Mesendoderm (in vitro differentiated cells): ENCODE measurements around the gene ERP44.
"Not testable (repeated sequence)": the region's sequence is repeated elsewhere in the genome, so short reads cannot be mapped to it uniquely, and the experiment has no call there.

Experiments
- DNase-seq: peaks from one replicate; pipeline ENCODE4 v3.0.0; 2013
- H2AK5ac ChIP-seq: 2 replicates; pipeline ENCODE4 v1.6.1; 2013; ENCODE audit warnings: low read length, inconsistent platforms
- H2BK120ac ChIP-seq: 2 replicates; pipeline ENCODE4 v1.6.1; 2013; ENCODE audit warnings: low read depth, mild to moderate bottlenecking, low read length, moderate library complexity, mixed read lengths
- H2BK15ac ChIP-seq: replicated peaks from 2 replicates; pipeline ENCODE4 v1.6.1; 2013; ENCODE audit warnings: low read depth, mild to moderate bottlenecking, moderate library complexity
- H2BK5ac ChIP-seq: 2 replicates; pipeline ENCODE4 v1.6.1; 2013; ENCODE audit warnings: low read length, inconsistent platforms
- H3K18ac ChIP-seq: 2 replicates; pipeline ENCODE4 v1.6.1; 2013; ENCODE audit warnings: mild to moderate bottlenecking, low read length, mixed read lengths
- H3K23ac ChIP-seq: one replicate; pipeline ENCODE4 v1.6.1; 2013; ENCODE audit warnings: low read length
- H3K27ac ChIP-seq: 2 replicates; pipeline ENCODE4 v1.5.1; 2013; ENCODE audit warnings: low read depth, mild to moderate bottlenecking, inconsistent platforms, low read length, moderate library complexity
- H3K27me3 ChIP-seq: 2 replicates; pipeline ENCODE4 v1.6.1; 2013; ENCODE audit warnings: low read length, control low read depth, mild to moderate bottlenecking, inconsistent platforms; ENCODE audit not compliant: insufficient read depth, poor library complexity
- H3K36me3 ChIP-seq: 2 replicates; pipeline ENCODE4 v1.6.1; 2013; ENCODE audit warnings: low read length, inconsistent platforms; ENCODE audit not compliant: control insufficient read depth, insufficient read depth
- H3K4ac ChIP-seq: one replicate; pipeline ENCODE4 v1.6.1; 2013; ENCODE audit warnings: low read depth, mild to moderate bottlenecking, low read length, moderate library complexity
- H3K4me1 ChIP-seq: 2 replicates; pipeline ENCODE4 v1.6.1; 2013; ENCODE audit warnings: low read depth, low read length, inconsistent platforms; ENCODE audit not compliant: control insufficient read depth
- H3K4me2 ChIP-seq: 2 replicates; pipeline ENCODE4 v1.6.1; 2013; ENCODE audit warnings: low read length
- H3K4me3 ChIP-seq: 2 replicates; pipeline ENCODE4 v1.5.1; 2013; ENCODE audit warnings: mild to moderate bottlenecking, low read length
- H3K56ac ChIP-seq: one replicate; pipeline ENCODE4 v1.6.1; 2013; ENCODE audit warnings: low read length
- H3K79me1 ChIP-seq: 2 replicates; pipeline ENCODE4 v1.6.1; 2013; ENCODE audit warnings: low read length, inconsistent platforms
- H3K79me2 ChIP-seq: 2 replicates; pipeline ENCODE4 v1.6.1; 2013; ENCODE audit warnings: mild to moderate bottlenecking, low read length; ENCODE audit not compliant: control insufficient read depth, insufficient read depth
- H3K9ac ChIP-seq: 2 replicates; pipeline ENCODE4 v1.6.1; 2013; ENCODE audit warnings: low read length, inconsistent platforms
- H4K5ac ChIP-seq: one replicate; pipeline ENCODE4 v1.6.1; 2013; ENCODE audit warnings: low read length
- H4K8ac ChIP-seq: one replicate; pipeline ENCODE4 v1.6.1; 2013; ENCODE audit warnings: low read depth, mild to moderate bottlenecking, control low read depth, low read length, moderate library complexity
- WGBS: extraction: QIAGEN DNeasy Blood & Tissue Kit; methylation state at CpG from one replicate; pipeline ENCODE4 v1.1.7; 2013; ENCODE audit warnings: low lambda C conversion rate, missing lambda C conversion rate; ENCODE audit not compliant: insufficient coverage; ENCODE audit errors: extremely low coverage; 5-methylcytosine and 5-hydroxymethylcytosine counted together

ERP44 gene

DNA sequence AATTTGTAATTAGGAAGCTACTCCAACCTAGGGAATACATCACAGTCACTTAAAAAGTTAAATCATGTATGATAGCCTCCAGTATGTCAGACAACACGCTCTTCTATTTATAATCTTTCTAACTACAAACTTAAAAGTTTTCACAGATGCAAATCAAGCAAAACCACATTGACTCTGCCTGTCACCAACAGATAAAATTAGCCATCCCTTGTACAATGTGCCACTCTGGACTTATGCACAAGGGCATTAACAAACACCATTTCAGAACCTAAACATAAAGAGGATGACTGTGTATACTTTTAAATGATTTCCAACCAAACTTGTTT, 14.7 kb downstream of the ERP44 start:
- no peaks in the 10 kb centered on the region for H3K4me1 ChIP-seq
- H3K18ac ChIP-seq, result no peak overlapping the region
- no peak overlapping the region for H3K9ac ChIP-seq
- H3K56ac ChIP-seq, result no peak overlapping the region
- H4K5ac ChIP-seq, result no peak overlapping the region
- WGBS, result no CpG with 5 or more reads among the region's 1 CpG
- no peaks in the 10 kb centered on the region for H3K36me3 ChIP-seq
- no peak overlapping the region for H4K8ac ChIP-seq
- no peak overlapping the region for H2BK15ac ChIP-seq
- H2BK120ac ChIP-seq, result no peak overlapping the region
- H2BK5ac ChIP-seq, result no peak overlapping the region
- no peak for DNase-seq
- H3K23ac ChIP-seq, result no peak overlapping the region
- H3K4ac ChIP-seq, result no peak overlapping the region
- no peak overlapping the region for H2AK5ac ChIP-seq
- no peak overlapping the region for H3K27ac ChIP-seq
- peaks cover 4% of the 10 kb centered on the region for H3K79me2 ChIP-seq
- no peaks in the 10 kb centered on the region for H3K27me3 ChIP-seq
- H3K4me2 ChIP-seq, result no peak overlapping the region
- peaks cover 3% of the 10 kb centered on the region for H3K79me1 ChIP-seq
- H3K4me3 ChIP-seq, result no peak overlapping the region

DNA sequence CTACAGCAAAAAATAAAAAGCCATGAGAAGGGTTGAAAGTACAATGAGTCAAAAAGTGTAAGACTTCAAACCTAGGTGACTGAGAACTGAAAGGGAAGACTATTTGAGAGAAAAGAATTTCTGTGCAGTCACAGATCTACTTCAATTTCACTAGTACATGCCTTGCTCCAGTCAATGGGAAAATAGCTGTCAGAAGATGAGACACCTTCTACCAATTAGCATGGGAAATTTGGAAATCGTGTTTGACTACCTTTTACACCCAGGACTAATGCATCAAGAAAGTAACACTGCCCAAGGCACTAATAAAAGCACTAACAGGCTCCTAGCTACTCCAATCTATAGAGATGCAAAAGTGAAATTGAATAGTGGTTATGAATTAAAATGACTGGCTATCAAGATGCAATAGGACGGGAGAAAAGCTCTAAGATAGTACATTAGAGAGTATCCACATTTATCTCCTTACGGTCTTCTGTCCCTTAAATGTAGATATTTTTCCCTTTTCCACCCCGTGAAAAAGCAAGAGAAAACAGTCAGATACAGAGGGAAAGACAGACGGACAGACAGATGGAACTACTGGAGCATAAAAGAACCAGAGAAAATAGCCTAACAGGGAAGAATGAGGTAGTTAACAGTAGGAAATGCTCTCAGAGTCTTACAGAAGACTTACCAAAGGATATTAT, 15.2 kb downstream of the ERP44 start:
- no peaks in the 10 kb centered on the region for H3K4me1 ChIP-seq
- no peak overlapping the region for H3K4me3 ChIP-seq

DNA sequence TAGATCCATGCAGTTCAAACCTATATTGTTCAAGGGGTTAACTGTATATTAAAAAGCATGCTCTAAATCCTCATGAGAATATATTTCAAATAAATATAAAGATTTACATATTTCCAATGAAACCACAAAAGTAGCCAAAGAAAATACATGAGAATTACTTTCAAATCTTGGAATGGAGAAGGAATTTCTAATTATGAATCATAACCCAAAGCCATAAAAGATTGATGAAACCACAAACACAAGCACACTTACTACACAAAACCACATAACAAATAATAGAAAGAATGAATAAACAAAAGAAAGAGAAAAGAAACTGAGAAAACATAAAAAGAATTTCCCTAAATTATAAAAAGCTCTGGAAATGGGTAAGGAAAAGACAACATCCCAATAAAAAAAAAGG, 16.0 kb downstream of the ERP44 start:
- Histone ChIP-seq H4K5ac (no peak overlapping the region), H2AK5ac (no peak overlapping the region), H3K27ac (no peak overlapping the region), H3K4me1 (no peaks in the 10 kb centered on the region), H3K36me3 (no peaks in the 10 kb centered on the region), H3K56ac (no peak overlapping the region), H3K4ac (no peak overlapping the region), H3K79me1 (peaks cover 4% of the 10 kb centered on the region), H3K18ac (no peak overlapping the region), H2BK120ac (no peak overlapping the region), H4K8ac (no peak overlapping the region), H3K4me3 (no peak overlapping the region), H3K4me2 (no peak overlapping the region), H2BK5ac (no peak overlapping the region), H3K23ac (no peak overlapping the region), H3K27me3 (no peaks in the 10 kb centered on the region), H2BK15ac (no peak overlapping the region), H3K79me2 (peaks cover 4% of the 10 kb centered on the region), H3K9ac (no peak overlapping the region)
- no peak for DNase-seq

More for the DNA sequence above, 15.2 kb downstream of the ERP44 start:
- H2BK120ac ChIP-seq, result no peak overlapping the region
- no peaks in the 10 kb centered on the region for H3K27me3 ChIP-seq
- H3K36me3 ChIP-seq, result no peaks in the 10 kb centered on the region
- H3K79me1 ChIP-seq, result peaks cover 3% of the 10 kb centered on the region
- peaks cover 4% of the 10 kb centered on the region for H3K79me2 ChIP-seq
- no peak overlapping the region for H2BK15ac ChIP-seq
- H3K23ac ChIP-seq, result no peak overlapping the region
- DNase-seq, result no peak
- no peak overlapping the region for H3K4me2 ChIP-seq
- no CpG with 5 or more reads among the region's 5 CpGs for WGBS
- H3K27ac ChIP-seq, result no peak overlapping the region
- no peak overlapping the region for H3K4ac ChIP-seq
- no peak overlapping the region for H3K9ac ChIP-seq
- H4K5ac ChIP-seq, result no peak overlapping the region
- no peak overlapping the region for H2AK5ac ChIP-seq
- no peak overlapping the region for H3K18ac ChIP-seq
- H4K8ac ChIP-seq, result no peak overlapping the region
- H3K56ac ChIP-seq, result no peak overlapping the region
- no peak overlapping the region for H2BK5ac ChIP-seq

DNA sequence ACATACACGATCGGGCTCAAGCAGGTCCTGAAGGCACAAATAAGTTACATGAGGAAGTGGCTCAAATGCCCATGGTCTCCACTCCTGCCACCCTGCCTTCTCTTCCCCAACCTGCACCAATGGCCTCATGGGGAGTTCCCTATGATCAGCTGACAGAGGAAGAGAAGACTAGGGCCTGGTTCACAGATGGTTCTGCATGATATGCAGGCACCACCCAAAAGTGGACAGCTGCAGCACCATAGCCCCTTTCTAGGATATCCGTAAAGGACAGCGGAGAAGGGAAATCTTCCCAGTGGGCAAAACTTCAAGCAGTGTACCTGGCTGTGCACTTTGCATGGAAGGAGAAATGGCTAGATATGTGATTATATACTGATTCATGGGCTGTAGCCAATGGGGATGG, 22.5 kb downstream of the ERP44 start:
- not testable (repeated sequence) for H3K36me3 ChIP-seq

DNA sequence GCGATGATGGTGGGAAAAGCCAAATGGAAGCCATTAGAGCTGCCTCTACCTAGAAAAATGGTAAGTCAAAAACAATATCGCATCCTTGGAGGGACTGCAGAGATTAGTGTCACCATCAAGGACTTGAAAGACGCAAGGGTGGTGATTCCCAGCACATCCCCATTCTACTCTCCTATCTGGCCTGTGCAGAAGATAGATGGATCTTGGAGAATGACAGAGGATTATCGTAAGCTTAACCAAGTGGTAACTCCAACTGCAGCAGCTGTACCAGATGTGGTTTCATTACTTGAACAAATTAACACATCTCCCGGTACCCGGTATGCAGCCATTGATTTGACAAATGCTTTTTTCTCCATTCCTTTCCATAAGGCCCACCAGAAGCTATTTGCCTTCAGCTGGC, 23.8 kb downstream of the ERP44 start:
- Histone ChIP-seq H3K18ac (no peak overlapping the region), H4K8ac (no peak overlapping the region), H4K5ac (no peak overlapping the region), H2BK120ac (no peak overlapping the region), H3K36me3 (no peaks in the 10 kb centered on the region), H3K23ac (no peak overlapping the region), H3K4ac (no peak overlapping the region), H3K27me3 (no peaks in the 10 kb centered on the region), H3K56ac (no peak overlapping the region), H3K4me3 (no peak overlapping the region), H2BK5ac (no peak overlapping the region), H3K79me2 (no peaks in the 10 kb centered on the region), H3K4me1 (no peaks in the 10 kb centered on the region), H3K27ac (no peak overlapping the region), H3K79me1 (peaks cover 9% of the 10 kb centered on the region), H2AK5ac (no peak overlapping the region), H3K9ac (no peak overlapping the region), H3K4me2 (no peak overlapping the region), H2BK15ac (no peak overlapping the region)
- DNase-seq, result no peak
- WGBS, result no CpG with 5 or more reads among the region's 6 CpGs

More for the DNA sequence above, 22.5 kb downstream of the ERP44 start:
- WGBS, result no CpG with 5 or more reads among the region's 4 CpGs
- H3K18ac ChIP-seq, H3K56ac ChIP-seq, H2BK120ac ChIP-seq, H3K27ac ChIP-seq, H3K23ac ChIP-seq, DNase-seq, H4K5ac ChIP-seq, H3K27me3 ChIP-seq, H2BK5ac ChIP-seq, H3K9ac ChIP-seq, H3K79me1 ChIP-seq, H3K4me2 ChIP-seq, H3K4me3 ChIP-seq, H3K79me2 ChIP-seq, H3K4ac ChIP-seq, H2BK15ac ChIP-seq, H4K8ac ChIP-seq, H2AK5ac ChIP-seq, H3K4me1 ChIP-seq: not testable (repeated sequence)

DNA sequence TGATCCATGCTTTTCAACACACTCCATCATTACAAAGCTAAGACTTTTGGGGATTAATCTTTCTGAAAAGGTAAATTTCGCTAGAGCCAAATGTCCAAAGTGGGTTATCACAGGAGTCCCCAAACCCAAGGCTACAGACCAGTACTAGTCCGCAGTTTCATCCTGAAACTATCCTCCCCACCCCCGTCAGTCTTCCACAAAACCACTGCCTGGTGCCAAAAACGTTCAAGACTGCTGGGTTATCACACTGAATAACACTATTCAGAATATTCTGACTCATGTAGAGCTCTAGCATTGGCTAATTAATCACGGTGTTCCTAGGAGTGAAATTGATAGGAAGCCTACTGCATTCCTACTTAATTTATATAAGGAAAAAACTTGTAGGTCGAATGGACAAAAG, 24.7 kb downstream of the ERP44 start:
- H3K27me3 ChIP-seq, result no peaks in the 10 kb centered on the region
- no peak overlapping the region for H3K4me2 ChIP-seq
- no peak overlapping the region for H4K5ac ChIP-seq
- H3K4me1 ChIP-seq, result no peaks in the 10 kb centered on the region
- H3K79me2 ChIP-seq, result no peaks in the 10 kb centered on the region
- no peak overlapping the region for H4K8ac ChIP-seq
- H3K4me3 ChIP-seq, result no peak overlapping the region
- DNase-seq, result no peak
- no peak overlapping the region for H3K27ac ChIP-seq
- H3K9ac ChIP-seq, result no peak overlapping the region
- no peaks in the 10 kb centered on the region for H3K36me3 ChIP-seq
- no peak overlapping the region for H3K18ac ChIP-seq
- H2BK120ac ChIP-seq, result no peak overlapping the region
- no CpG with 5 or more reads among the region's 6 CpGs for WGBS
- H3K23ac ChIP-seq, result no peak overlapping the region
- H2AK5ac ChIP-seq, result no peak overlapping the region
- H2BK15ac ChIP-seq, result no peak overlapping the region
- H3K4ac ChIP-seq, result no peak overlapping the region
- H3K56ac ChIP-seq, result no peak overlapping the region
- no peak overlapping the region for H2BK5ac ChIP-seq
- H3K79me1 ChIP-seq, result peaks cover 7% of the 10 kb centered on the region
